Frontal cortex (tissue), 4 donors: Measurements from ENCODE around the gene KLC4. TPM values are rescaled to one million over a fixed set of nuclear protein-coding genes. Genes with fewer than 3 reads are reported as not detected.

ENCODE experiments used
- DNase-seq, 2 donors: peaks; one replicate each; pipeline ENCODE4 v3.0.0; 2012; ENCODE audit warnings: low spot score in 2 of 2
- FAIRE-seq: peaks from 2 replicates; lab custom pipeline; 2012; peaks lifted over from hg19 to GRCh38; lab: Jason Lieb, UNC
- total RNA-seq: library from RNA; depleted of rRNA; stranded (reverse); fragments of >200 nt; gene quantifications from one replicate; pipeline ENCODE4 v1.2.3, GENCODE V29; 2014
- donor health status: control.
- donor health status: control.
- donor health status: control.

Gene KLC4
- total RNA-seq, 1 donor from 2014 or later: 18.8 TPM

DNA sequence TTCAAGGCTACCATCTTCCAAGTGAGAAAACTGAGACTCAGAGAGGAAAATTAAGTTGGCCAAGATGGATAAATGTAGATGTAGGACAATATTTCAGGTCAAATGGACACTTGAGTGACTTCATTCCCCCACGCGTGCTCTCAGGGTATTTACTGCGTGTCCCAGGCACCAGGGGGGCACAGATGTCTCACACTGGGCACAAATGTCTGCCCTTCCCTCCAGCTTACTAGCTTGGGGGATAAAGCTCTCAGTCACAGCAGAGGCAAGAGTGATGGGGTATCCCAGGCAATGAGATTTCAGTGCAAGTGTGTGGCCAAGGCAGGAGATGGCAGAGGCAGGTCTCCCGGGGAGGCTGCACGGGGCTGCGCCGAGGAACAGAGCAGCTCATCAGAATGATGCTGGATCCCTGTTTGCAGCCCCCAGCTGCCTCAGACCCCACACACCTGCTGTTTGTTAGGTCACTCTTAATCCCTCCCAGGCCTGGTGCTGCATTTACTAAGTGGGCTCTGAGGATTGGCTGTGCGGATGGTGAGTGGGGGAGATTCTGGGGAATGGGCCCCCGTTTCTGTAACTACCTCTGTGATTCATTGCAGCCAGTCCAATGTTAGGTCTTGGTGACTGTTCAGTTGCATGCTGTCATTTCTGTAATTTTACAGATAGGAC lies 60.8 kb downstream of the KLC4 start:
- FAIRE-seq: no peak

DNA sequence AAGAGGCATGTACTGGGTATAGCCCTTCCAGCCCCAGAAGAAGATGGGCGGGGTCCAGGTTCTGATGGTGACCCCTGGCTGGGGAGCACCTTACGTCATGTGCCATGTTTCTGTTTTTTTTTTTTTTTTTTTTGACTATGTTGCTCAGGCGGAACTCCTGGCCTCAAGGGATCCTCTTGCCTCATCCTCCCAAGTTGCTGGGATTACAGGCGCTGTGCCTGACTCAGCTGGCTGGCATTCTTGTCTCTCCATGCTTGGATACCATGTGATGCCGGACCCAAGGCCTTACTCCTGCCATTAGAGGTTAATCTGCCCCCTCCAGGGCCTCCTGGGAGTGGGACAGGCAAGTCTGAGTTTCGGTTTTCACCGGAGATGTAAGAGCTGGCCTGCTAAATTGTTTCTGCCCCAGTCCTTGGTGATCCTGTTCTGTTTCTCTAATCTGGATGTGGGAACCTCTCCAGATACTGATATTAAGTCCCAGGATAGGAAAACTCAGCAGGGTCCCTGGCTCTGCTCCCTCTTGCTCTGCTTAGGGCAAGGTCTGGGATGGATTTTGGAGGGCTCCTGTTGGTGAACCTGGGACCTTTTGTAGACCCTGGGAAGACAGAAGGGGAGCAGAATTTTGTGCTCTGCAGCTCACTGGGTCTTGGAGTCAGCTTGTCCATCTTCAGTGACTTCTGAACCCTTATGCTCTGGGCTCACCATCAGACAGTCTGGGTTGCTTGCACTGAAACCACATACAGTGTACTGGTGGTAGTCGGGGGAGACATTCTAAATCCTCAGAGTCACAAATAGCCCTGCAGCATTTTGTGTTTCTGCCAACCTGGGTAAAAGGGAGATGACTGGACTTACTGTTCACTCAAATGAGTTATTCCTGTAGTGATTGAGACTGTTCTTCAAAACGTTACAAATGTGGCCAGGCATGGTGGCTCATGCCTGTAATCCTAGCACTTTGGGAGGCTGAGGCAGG lies 61.8 kb downstream of the KLC4 start:
- no peak for DNase-seq
- FAIRE-seq: no peak

More for the DNA sequence above, 60.8 kb downstream of the KLC4 start:
- DNase-seq: no peak

DNA sequence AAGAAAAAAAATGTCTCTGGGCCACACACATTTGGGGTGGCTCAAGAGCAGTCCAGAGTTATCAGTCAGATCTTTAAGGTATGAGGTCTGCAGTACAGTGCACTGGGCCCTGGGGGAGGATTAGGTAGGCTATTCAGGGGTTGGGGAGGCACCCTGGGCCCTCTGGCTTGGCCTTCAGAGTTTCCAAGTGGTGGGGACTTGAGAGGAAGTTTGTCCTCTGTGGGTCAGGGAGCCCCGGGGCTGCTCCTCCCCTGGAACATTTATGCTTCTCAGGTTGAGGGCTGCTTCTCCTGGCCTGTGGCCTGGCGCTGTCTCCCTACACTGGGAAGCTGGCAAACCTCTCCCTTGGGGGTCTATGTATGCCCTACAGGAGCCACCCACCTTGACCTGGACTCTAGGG lies 62.7 kb downstream of the KLC4 start:
- FAIRE-seq: no peak
- no peak for DNase-seq

DNA sequence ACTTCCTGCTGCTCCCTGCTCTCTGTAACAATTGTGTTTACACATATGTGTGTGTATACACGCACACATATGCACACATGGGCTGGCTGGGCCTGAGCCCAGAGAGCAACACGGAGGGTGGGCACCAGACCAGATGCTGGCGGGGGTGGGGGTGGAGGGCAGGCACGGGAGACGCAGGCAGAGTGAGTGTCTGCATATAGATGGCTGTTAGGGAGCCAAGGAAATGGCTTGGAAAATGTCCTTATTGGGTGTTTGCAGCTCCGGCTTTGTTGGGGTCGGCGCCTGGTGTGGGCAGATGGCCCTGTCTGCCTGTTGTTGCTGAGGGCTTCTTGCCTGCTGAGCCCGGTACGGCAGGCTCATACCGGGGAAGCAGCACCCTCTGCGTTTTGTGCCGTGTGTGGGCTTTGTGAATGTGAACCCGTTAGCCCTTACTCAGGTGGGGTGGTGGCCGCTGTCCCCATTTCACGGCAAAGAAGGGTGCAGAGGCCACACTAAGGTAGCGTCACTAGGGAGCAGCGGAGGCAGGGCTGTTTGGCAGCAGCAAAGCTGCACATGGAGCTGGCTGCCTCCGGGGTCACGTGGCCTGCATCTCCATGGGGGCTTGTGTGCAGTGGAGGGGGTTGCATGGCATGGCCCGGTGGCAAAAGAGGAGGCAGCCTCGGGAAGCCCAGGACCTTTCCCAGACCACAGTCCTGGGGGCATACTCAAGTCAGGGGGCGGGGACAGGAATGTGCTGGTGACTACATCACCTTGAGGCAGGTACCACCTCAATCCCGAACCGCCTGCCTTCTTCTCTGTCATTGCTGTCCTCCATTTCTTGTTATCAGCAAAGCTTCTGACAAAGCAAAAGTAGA lies 64.3 kb downstream of the KLC4 start:
- FAIRE-seq: no peak
- DNase-seq: no peak

DNA sequence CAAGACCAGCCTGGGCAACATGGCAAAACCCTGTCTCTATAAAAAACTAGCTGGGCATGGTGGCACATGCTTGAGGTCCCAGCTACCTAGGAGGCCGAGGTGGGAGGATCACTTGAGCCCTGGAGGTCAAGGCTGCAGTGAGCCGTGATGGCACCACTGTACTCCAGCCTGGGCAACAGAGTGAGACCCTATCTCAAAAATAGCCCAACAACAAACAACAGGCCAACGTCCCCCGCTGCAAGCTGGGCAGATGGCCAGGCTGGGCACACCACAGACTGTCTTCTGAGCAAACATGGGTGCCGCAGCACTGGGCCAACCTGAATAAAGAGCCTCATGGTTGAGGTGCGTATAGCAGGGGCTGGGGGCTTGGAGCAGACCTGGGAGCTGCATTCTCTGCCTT lies 65.0 kb downstream of the KLC4 start:
- FAIRE-seq (no peak), DNase-seq (no peak)

Other genes with a start within 250 kb of the KLC4 start
- 157 TPM for gene RPL7L1, start 180.0 kb upstream of the KLC4 start, total RNA-seq
- not detected for gene PTCRA, start 143.6 kb upstream of the KLC4 start, total RNA-seq
- gene CNPY3, start 130.2 kb upstream of the KLC4 start, total RNA-seq: 14.7 TPM
- gene GNMT, start 98.9 kb upstream of the KLC4 start, total RNA-seq: not detected
- gene PEX6, start 80.5 kb upstream of the KLC4 start, total RNA-seq: 25.3 TPM
- 37.5 TPM for gene PPP2R5D, start 75.1 kb upstream of the KLC4 start, total RNA-seq
- 31.4 TPM for gene MEA1, start 45.7 kb upstream of the KLC4 start, total RNA-seq
- 164 TPM for gene KLHDC3, start 45.4 kb upstream of the KLC4 start, total RNA-seq
- gene RRP36, start 38.0 kb upstream of the KLC4 start, total RNA-seq: 60.3 TPM
- 12.6 TPM for gene CUL7, start 5.8 kb upstream of the KLC4 start, total RNA-seq
- 8.2 TPM for gene MRPL2, start 197 bp upstream of the KLC4 start, total RNA-seq
- 16.7 TPM for gene PTK7, start 16.7 kb downstream of the KLC4 start, total RNA-seq
- 9.8 TPM for gene SRF, start 111.6 kb downstream of the KLC4 start, total RNA-seq
- 22.0 TPM for gene CUL9, start 122.6 kb downstream of the KLC4 start, total RNA-seq
- 13.9 TPM for gene DNPH1, start 169.8 kb downstream of the KLC4 start, total RNA-seq
- 9.8 TPM for gene TTBK1, start 183.8 kb downstream of the KLC4 start, total RNA-seq
- 0.41 TPM for gene SLC22A7, start 238.6 kb downstream of the KLC4 start, total RNA-seq
- gene CRIP3, start 249.2 kb downstream of the KLC4 start, total RNA-seq: 4.5 TPM